ENCODE results near the gene FILIP1. TPM values are rescaled to one million over a fixed set of nuclear protein-coding genes. Genes with fewer than 3 reads are reported as not detected.
A peak's percentile ranks its signal among the peaks of the same experiment; 100 is the strongest.

FILIP1 gene
- total and polyA plus RNA-seq, 2 of the 8 experiments (the other 6 are each of a cell fraction or from before 2014, with no cell fraction given): 2.4 to 5.7 TPM

- no peak overlapping the region for H3K56ac ChIP-seq (replicated peaks; ENCODE audit: insufficient read length, low read depth, low read length)
- FAIRE-seq: no peak
- TF ChIP-seq MAFK (IDR thresholded peaks at IDR 0.05; ENCODE audit: low read depth, low read length) (no peak), SAP30 (IDR thresholded peaks at IDR 0.05; ENCODE audit: insufficient read depth, insufficient replicate concordance, low read length) (no peak), CHD2 (IDR thresholded peaks at IDR 0.05; ENCODE audit: low read length) (no peak), CTCF (IDR thresholded peaks at IDR 0.05; ENCODE audit: control extremely low read depth in 1 of 3, insufficient read depth in 1 of 3, low read depth in 1 of 3, low read length in 3 of 3) (no peak)
Observed at GRCh38 chr6:75503291-75503690, 9.7 kb upstream of the FILIP1 start.

More at GRCh38 chr6:75503291-75503690, 9.7 kb upstream of the FILIP1 start:
- Histone ChIP-seq H2BK15ac (ENCODE audit: low read length) (no peak overlapping the region), H4K5ac (ENCODE audit: insufficient read length, low read depth, low read length) (no peak overlapping the region), H3K79me2 (ENCODE audit: control insufficient read depth in 1 of 2, insufficient read depth in 2 of 2, low read length in 2 of 2) (no peaks in the 10 kb centered on the region), H2AFZ (ENCODE audit: low read length) (peak overlapping the region; percentile 48), H3K14ac (ENCODE audit: insufficient read length) (no peak overlapping the region), H3K27ac (ENCODE audit: low read depth, low read length) (no peak overlapping the region), H3K9me3 (ENCODE audit: insufficient read depth in 2 of 2, low read depth in 1 of 2, low read length in 1 of 2) (no peaks in the 10 kb centered on the region), H2AK5ac (ENCODE audit: low read depth, low read length) (no peak overlapping the region), H3K4ac (replicated peaks; ENCODE audit: insufficient read length, low read depth, low read length) (no peak overlapping the region), H3K36me3 (ENCODE audit: control insufficient read depth in 2 of 4, insufficient read depth in 4 of 4, low read length in 3 of 4) (no peaks in the 10 kb centered on the region; a peak in 1 of 8 replicates), H3K9ac (replicated peaks in 1 of 4; ENCODE audit: extremely low read depth in 1 of 4, low read depth in 3 of 4, low read length in 3 of 4) (no peak overlapping the region), H3K4me3 (ENCODE audit: extremely low read depth in 1 of 4, insufficient read depth in 2 of 4, low read depth in 3 of 4, low read length in 4 of 4) (no peak overlapping the region), H3K79me1 (ENCODE audit: low read depth, low read length) (no peaks in the 10 kb centered on the region), H3K18ac (ENCODE audit: extremely low read depth, low read length) (no peak overlapping the region), H3K4me1 (replicated peaks in 1 of 4; ENCODE audit: control insufficient read depth in 3 of 4, insufficient read depth in 4 of 4, low read length in 3 of 4) (no peaks in the 10 kb centered on the region; a peak in 1 of 7 replicates), H2BK12ac (ENCODE audit: low read depth, low read length) (no peak overlapping the region), H4K8ac (ENCODE audit: extremely low read depth, insufficient read depth, low read length) (no peak overlapping the region), H2BK20ac (ENCODE audit: low read length) (no peak overlapping the region), H2BK5ac (ENCODE audit: low read depth, low read length) (no peak overlapping the region), H2BK120ac (replicated peaks; ENCODE audit: low read depth, low read length) (no peak overlapping the region), H3K27me3 (replicated peaks in 1 of 4; ENCODE audit: control insufficient read depth in 3 of 4, extremely low read depth in 1 of 4, insufficient read depth in 3 of 4, low read length in 3 of 4) (no peaks in the 10 kb centered on the region), H3K23ac (ENCODE audit: insufficient read length) (no peak overlapping the region), H4K91ac (replicated peaks; ENCODE audit: insufficient read length, low read length) (no peak overlapping the region), H3K23me2 (ENCODE audit: low read depth, low read length) (no peaks in the 10 kb centered on the region), H3K4me2 (ENCODE audit: insufficient read depth in 1 of 2, low read depth in 2 of 2, low read length in 2 of 2) (no peak overlapping the region), H4K20me1 (replicated peaks in 1 of 2; ENCODE audit: control insufficient read depth in 1 of 2, insufficient read depth in 2 of 2, low read length in 2 of 2) (no peaks in the 10 kb centered on the region)
- DNase-seq (ENCODE audit: low read depth in 1 of 2, low spot score in 2 of 2): no peak
- ChIA-PET CTCF (ENCODE audit: partially characterized antibody) (interaction anchor here (1.0 to 2.8 kb wide), 4 partner anchors 14 to 1412 kb away, joined by 3 to 24 read pairs (median 4); no protein-coding TSS in a partner anchor), POLR2A (ENCODE audit: partially characterized antibody) (no interaction called here)
- 93% methylated on average over 2 of the region's 2 CpGs; no CpG with 5 or more reads in 1 of the 2 experiments for WGBS, 2 experiments (ENCODE audit: extremely low coverage in 1 of 2, insufficient coverage in 1 of 2, insufficient read length in 1 of 2, insufficient replicate concordance in 2 of 2, low coverage in 1 of 2, low lambda C conversion rate in 2 of 2, missing lambda C conversion rate in 1 of 2)

Data from H1 (cell line).